HG03432 (cell line): ENCODE measurements around the gene ZNF862.

Source experiments
- ATAC-seq: cut with Tn5 transposase; IDR thresholded peaks from one replicate; pipeline ENCODE4 v1.9.1; 2021; ENCODE audit warnings: mild to moderate bottlenecking, moderate library complexity; ENCODE audit not compliant: unreplicated experiment

ZNF862 gene

DNA sequence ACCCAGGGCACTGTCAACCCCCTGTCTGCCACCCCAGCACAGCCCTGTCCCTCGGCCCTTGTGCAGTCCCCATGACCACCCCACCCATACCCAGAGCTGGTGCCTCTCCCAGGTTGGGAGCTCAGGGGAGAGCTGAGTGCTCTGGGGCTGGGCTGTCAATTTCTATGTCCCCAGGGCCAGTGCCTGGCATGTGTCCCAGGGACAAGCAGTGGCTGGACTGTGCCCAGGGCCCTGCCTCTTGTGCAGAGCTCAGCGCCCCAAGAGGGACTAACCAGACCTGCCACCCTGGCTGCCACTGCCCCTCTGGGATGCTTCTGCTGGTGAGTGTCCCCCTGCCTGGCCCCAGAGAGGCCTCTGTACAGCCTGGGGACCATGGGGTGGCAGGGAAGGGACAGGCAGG lies 29.0 kb upstream of the ZNF862 start:
- ATAC-seq: no peak

DNA sequence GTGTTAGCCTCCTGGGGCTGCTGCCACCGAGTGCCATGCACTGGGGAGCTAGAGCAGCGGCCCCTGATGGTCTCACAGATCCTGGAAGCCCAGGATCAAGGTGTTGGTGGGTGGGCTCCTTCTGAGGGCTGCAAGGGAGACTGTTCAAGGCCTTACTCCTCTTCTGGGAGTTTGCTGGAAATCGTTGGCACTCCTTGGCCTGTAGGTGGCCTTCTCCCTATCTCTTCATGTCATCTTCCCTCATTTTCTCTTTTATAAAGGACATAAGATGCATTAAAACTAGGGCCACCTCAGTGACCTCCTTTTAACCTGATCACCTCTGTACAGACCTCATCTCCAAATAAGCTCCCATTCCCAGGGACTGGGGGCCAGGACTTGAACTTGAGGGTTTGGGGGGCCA lies 27.0 kb upstream of the ZNF862 start:
- no peak for ATAC-seq

GRCh38 chr7:149811831-149812490 lies 26.2 kb upstream of the ZNF862 start:
- ATAC-seq: no peak

GRCh38 chr7:149813254-149814035 lies 24.7 kb upstream of the ZNF862 start:
- no peak for ATAC-seq

DNA sequence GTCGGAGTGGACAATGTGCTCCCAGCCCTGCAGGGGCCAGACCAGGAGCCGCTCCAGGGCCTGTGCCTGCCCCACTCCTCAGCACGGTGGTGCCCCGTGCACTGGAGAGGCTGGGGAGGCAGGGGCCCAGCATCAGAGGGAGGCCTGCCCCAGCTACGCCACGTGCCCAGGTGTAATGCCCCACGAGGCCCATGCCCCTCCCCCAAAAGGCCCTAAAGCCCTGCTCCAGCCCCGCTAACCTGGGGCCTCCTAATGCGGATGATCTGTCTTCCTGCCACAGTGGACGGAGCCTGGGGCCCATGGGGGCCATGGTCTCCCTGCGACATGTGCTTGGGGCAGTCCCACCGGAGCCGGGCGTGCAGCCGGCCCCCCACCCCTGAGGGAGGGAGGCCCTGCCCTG lies 23.7 kb upstream of the ZNF862 start:
- no peak for ATAC-seq

- no peak for ATAC-seq
Observed at GRCh38 chr7:149815121-149815520, 23.1 kb upstream of the ZNF862 start.

GRCh38 chr7:149815661-149816266 lies 22.4 kb upstream of the ZNF862 start:
- ATAC-seq: no peak

GRCh38 chr7:149816267-149816751 lies 21.9 kb upstream of the ZNF862 start:
- ATAC-seq: no peak

DNA sequence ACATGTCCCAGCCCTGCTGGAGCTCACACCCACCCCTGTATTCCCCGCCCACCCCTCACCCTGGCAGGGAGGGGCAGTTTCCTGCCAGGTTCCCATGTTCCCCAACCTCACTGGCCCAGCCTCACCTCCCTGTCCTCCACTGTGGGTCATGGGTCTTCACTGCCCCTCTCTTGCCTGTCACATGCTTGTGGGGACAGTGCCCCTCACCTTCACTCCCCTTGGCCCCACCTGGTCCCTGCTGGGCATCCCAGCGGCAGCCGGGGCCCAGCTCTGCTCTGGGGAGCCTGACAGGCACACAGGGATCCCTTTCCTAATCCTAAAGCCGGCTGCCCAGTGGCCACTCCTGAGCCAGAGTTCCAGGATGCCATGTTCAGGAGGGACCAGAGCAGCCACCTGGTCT lies 21.4 kb upstream of the ZNF862 start:
- no peak for ATAC-seq

GRCh38 chr7:149817301-149817771 lies 20.8 kb upstream of the ZNF862 start:
- ATAC-seq: no peak

DNA sequence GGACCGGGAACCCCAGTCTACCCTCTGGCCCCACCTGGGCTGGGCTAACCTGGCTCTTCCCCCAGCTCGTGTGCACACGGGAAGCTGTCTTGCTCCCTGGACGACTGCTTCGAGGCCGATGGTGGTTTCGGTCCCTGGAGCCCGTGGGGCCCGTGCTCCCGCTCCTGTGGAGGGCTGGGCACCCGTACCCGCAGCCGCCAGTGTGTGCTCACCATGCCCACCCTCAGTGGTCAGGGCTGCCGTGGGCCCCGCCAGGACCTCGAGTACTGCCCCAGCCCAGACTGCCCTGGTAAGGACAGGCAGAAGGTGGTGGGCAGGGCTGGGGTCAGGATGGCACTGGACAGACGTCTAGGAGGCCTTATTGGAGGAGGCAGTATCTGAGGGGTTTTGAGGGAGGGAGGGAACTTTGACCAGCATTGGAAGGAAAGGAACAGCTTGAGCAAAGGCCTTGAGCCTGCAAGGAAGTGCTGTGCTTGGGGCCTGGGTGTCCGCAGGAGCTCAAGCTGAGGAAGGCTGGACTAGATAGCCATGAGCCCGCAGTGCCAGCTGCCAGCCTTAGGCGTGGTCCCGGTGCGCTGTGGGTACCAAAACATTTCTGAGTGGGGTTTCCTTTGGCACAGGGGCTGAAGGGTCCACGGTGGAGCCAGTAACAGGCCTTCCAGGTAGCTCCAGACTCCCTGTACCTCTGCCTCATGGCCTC lies 20.2 kb upstream of the ZNF862 start:
- no peak for ATAC-seq

DNA sequence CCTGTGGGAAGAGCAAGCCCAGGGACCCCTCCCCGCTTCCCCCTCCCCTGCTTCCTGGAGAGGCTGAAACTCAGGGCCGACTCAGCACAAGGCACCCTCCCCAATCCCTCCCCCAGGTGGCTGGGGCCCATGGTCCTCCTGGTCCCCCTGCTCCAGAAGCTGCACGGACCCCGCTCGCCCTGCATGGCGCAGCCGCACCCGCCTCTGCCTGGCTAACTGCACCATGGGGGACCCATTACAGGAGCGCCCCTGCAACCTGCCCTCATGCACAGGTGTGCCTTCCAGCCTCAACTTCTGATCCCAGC lies 19.7 kb upstream of the ZNF862 start:
- ATAC-seq: no peak

GRCh38 chr7:149819141-149819960 lies 18.8 kb upstream of the ZNF862 start:
- no peak for ATAC-seq

- ATAC-seq: no peak
Observed at GRCh38 chr7:149819961-149820340, 18.2 kb upstream of the ZNF862 start.

DNA sequence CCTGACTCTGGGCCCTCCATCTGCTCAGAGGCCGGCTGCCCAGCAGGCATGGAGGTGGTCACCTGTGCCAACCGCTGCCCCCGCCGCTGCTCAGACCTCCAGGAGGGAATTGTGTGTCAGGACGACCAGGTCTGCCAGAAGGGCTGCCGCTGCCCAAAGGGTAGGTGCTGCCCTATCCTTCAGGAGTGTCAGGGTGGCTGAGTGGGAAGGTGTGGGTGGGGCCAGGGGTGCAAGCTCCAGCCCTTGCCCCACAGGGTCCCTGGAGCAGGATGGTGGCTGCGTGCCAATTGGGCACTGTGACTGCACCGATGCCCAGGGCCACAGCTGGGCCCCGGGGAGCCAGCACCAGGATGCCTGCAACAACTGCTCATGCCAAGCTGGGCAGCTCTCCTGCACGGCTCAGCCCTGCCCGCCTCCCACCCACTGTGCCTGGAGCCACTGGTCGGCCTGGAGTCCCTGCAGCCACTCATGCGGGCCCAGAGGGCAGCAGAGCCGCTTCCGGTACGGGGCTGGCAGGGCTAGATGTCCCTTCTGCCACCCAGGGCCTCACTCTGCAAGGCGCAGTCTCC lies 17.5 kb upstream of the ZNF862 start:
- no peak for ATAC-seq

DNA sequence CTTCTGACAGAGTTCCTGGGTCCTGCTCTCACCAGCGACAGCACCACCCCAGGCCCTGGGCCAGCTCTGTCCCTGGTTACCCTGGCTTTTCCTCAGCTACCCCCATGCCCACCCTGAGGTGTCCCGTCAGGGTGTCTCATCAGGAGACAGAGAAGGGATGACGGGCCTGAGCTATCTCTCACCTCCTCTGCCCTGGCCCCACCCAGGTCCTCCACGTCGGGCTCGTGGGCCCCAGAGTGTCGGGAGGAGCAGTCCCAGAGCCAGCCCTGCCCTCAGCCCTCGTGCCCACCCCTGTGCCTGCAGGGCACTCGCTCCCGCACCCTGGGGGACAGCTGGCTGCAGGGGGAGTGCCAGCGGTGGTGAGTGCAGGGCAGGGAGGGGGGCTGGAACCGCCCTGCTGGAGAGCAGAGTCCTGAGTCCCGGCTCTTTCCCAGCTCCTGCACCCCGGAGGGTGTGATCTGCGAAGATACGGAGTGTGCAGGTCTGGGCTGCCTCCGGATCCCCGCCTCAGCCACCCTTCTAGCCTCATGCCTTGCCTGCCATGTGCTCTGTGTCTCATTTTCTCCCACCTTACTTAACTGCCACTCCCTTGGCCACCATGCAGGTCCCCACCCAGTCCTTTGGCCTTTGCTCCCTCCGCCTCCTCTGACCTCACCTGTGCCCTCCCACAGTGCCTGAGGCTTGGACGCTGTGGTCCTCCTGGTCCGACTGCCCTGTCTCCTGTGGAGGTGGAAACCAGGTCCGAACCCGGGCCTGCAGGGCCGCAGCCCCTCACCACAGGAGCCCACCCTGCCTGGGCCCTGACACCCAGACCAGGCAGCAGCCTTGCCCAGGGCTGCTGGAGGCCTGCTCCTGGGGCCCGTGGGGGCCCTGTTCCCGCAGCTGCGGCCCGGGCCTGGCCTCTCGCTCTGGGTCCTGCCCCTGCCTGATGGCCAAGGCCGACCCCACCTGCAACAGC lies 16.7 kb upstream of the ZNF862 start:
- ATAC-seq: no peak

DNA sequence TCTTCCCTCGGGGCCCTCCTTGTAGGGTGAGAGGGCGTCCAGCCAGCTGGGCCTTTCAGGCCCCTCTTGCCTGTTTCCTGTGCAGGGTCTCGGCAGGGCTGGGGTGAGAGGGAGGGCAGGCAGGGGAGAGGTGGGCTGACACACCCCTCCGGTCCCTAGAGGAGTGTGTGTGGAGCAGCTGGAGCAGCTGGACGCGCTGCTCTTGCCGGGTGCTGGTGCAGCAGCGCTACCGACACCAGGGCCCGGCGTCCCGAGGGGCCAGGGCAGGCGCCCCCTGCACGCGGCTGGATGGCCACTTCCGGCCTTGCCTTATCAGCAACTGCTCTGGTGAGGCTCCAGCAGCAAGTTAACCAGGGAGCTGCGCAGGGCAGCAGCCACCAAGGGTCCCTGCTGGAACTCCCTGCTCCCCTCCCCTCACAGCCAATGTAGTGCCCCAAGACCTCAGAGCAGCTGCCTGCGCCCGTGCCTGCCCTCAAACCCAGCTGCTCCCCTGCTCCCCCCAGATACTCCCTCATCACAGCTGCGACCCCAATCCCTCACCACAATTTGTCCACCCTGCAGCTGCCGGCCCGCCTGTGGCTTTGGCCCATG lies 15.7 kb upstream of the ZNF862 start:
- ATAC-seq: no peak

- ATAC-seq: no peak
Observed at GRCh38 chr7:149823191-149823630, 15.0 kb upstream of the ZNF862 start.
